VCaP (cell line): ENCODE data around the gene KRT71.

ENCODE experiments used
- H3K27ac ChIP-seq: fragments of 450-650 bp; 2 replicates; pipeline ENCODE4 v1.5.1; 2017
- CTCF ChIP-seq: fragments of 450-650 bp; conservative IDR thresholded peaks from 2 replicates; pipeline ENCODE4 v1.5.1; 2017; ENCODE audit warnings: mild to moderate bottlenecking, moderate library complexity

KRT71 gene

GRCh38 chr12:52517005-52517835 is 35.7 kb downstream of the KRT71 start:
- TF ChIP-seq CTCF = no peak
- no peak overlapping the region for H3K27ac ChIP-seq

- H3K27ac ChIP-seq = no peak overlapping the region
- TF ChIP-seq CTCF = no peak
Observed at GRCh38 chr12:52515927-52516831, 36.8 kb downstream of the KRT71 start.

GRCh38 chr12:52515319-52515646 is 37.7 kb downstream of the KRT71 start:
- H3K27ac ChIP-seq = no peak overlapping the region
- TF ChIP-seq CTCF = no peak

DNA sequence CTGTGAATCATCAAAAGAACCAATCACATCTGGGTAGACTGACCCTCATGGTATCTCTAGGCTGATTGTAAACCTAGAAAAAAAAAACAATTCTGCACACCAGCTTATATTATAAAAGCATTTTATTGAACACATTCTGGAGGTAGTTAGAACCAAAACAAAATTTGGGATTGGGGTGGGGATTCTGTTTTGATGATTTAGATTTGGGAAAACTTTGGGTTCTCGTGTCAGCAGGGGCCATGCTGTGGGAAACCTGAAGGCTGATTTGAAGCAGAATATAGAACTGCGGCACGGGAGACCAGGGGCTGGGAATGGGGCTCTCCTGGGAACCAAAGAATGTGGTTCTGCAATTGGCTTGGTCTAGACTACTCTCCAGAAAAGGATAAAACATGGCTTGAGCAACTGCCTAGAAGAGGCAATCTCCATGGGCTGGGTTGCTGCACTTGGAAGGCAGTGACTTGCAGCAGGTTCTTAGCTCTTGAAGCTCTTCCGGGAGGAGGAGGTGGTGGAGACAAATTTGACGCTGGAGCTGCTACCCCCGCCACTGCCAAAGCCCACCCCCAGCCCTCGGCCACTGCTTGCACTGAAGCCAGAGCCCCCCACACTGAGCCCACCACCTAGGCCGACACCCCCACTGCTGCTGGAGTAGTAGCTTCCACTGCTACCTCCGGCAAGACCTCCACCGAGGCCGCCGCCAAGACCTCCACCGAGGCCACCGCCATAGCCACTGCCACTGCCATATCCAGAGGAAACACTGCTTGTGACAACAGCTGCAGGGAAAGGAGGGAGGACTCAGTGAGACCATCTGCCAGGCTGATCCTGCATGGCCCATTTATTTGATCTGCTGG is 38.2 kb downstream of the KRT71 start:
- no peak overlapping the region for H3K27ac ChIP-seq
- no peak for TF ChIP-seq CTCF

DNA sequence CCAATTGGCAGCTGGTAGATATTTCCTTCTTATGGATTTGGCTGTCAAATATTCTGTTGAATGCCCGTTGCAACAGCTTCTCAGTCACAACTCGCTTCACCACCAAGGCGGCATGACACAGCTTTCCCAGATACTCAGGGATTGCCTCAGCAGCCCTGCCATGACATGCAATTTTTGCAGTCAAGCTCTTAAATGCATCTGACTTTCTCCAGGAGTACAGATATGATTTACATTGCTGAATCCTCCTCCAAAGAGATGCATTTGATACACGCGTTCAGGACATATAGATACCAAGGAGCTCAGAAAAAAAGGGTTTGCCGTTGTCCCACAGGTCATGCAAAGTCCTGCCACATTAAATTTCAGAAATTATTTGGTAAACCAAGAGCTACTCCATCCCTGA is 39.2 kb downstream of the KRT71 start:
- TF ChIP-seq CTCF = no peak
- no peak overlapping the region for H3K27ac ChIP-seq

DNA sequence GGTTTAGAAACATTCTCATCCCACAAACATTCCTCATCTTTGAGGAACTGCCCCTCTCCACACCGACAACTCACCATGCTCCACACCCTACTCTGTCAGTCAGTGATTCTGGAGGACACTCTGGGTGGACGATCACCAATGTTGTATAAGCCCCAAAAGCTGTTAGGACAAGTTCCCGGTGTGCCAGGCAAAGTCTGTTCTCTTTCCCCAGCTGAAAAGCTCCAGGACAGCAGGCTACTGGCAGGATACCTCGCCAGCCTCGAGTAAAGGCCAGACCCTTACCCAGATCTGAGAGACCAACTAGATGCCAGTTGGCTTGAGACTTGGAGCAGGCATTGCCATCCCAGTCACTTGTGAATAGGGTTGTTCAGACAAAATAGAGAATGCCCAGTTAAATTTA is 44.7 kb downstream of the KRT71 start:
- no peak for TF ChIP-seq CTCF
- H3K27ac ChIP-seq = no peak overlapping the region
